HepG2 (cell line): ENCODE results near the gene MYH3. TPM values are rescaled to one million over a fixed set of nuclear protein-coding genes. Genes with fewer than 3 reads are reported as not detected.

ENCODE experiments used
- ATAC-seq: fragments of 200-7000 bp; cut with Tn5 transposase; 3 replicates; pipeline ENCODE4 v1.9.1; 2020; ENCODE audit warnings: mild to moderate bottlenecking, moderate library complexity
- BruUV-seq: library from RNA; stranded (reverse); fragments of 400-500 nt; replicated peaks from 2 replicates; lab custom pipeline; 2021; lab: Mats Ljungman, UMichigan
- CTCF ChIA-PET: fragments of 300-600 bp; formaldehyde crosslinking; extraction: SDS; loops from one replicate; lab custom pipeline; 2021; ENCODE audit warnings: low total read pairs, inconsistent platforms, low intra/inter-chr PET ratio; lab: Yijun Ruan, JAX
- POLR2A ChIA-PET: fragments of 350-600 bp; sonication (Branson Sonifier 250); formaldehyde crosslinking; loops from one replicate; lab custom pipeline; 2020; ENCODE audit warnings: antibody characterized with exemption, inconsistent platforms; lab: Yijun Ruan, JAX
- DNase-seq: peaks from one replicate; pipeline ENCODE4 v3.0.0-alpha.2; 2015; ENCODE audit warnings: low spot score
- FAIRE-seq: peaks from 3 replicates; lab custom pipeline; 2011; peaks lifted over from hg19 to GRCh38; lab: Jason Lieb, UNC
- H2AFZ ChIP-seq: one replicate; pipeline ENCODE4 v1.6.1; 2011; ENCODE audit warnings: low read length, inconsistent platforms
- H3K27ac ChIP-seq: fragments of 300-600 bp; 3 replicates; pipeline ENCODE4 v1.8.0; 2011; ENCODE audit warnings: mixed run types, mild to moderate bottlenecking, mixed read lengths, low read length, inconsistent platforms; ENCODE audit not compliant: insufficient read depth; ENCODE audit errors: extremely low read length
- H3K27me3 ChIP-seq, 2 experiments: fragments of 200-600 bp in 1 of 2; 2 replicates in 1 of 2; 3 replicates in 1 of 2; pipeline versions ENCODE4 v1.6.0 to v1.8.0; 2011; ENCODE audit warnings: low read length in 2 of 2, mild to moderate bottlenecking in 2 of 2, moderate library complexity in 2 of 2, inconsistent platforms in 1 of 2; ENCODE audit not compliant: insufficient read depth in 2 of 2, control insufficient read depth in 1 of 2
- H3K36me3 ChIP-seq, 2 experiments: fragments of 200-600 bp in 1 of 2; replicated peaks in 1 of 2; 2 replicates in 1 of 2; 3 replicates in 1 of 2; pipeline versions ENCODE4 v1.5.1 to v1.8.0; 2011; ENCODE audit warnings: low read length in 2 of 2, inconsistent platforms in 1 of 2; ENCODE audit not compliant: insufficient read depth in 2 of 2, control insufficient read depth in 1 of 2
- H3K4me1 ChIP-seq: 2 replicates; pipeline ENCODE4 v1.5.1; 2012; ENCODE audit warnings: low read length, inconsistent platforms; ENCODE audit not compliant: insufficient read depth
- H3K4me2 ChIP-seq: 2 replicates; pipeline ENCODE4 v1.6.0; 2011; ENCODE audit warnings: low read depth, low read length, inconsistent platforms
- H3K4me3 ChIP-seq, 3 experiments: fragments of 200-600 bp in 1 of 3; sonication (generic), shearing (Covaris generic) in 1 of 3; replicated peaks in 1 of 3; 2 replicates each; pipeline ENCODE4 v1.5.1; 2011 to 2016; ENCODE audit warnings: low read length in 3 of 3, inconsistent platforms in 2 of 3, low read depth in 2 of 3, mild to moderate bottlenecking in 2 of 3, control low read depth in 1 of 3, mixed read lengths in 1 of 3; ENCODE audit not compliant: insufficient read depth in 1 of 3
- H3K79me2 ChIP-seq: one replicate; pipeline ENCODE4 v1.6.1; 2011; ENCODE audit warnings: low read length, inconsistent platforms; ENCODE audit not compliant: insufficient read depth
- H3K9ac ChIP-seq: 2 replicates; pipeline ENCODE4 v1.6.0; 2011; ENCODE audit warnings: mild to moderate bottlenecking, low read depth, low read length, inconsistent platforms; ENCODE audit not compliant: insufficient read depth
- H3K9me3 ChIP-seq: 2 replicates; pipeline ENCODE4 v1.5.1; 2012; ENCODE audit warnings: mild to moderate bottlenecking, low read length
- H4K20me1 ChIP-seq: 2 replicates; pipeline ENCODE4 v1.6.0; 2011; ENCODE audit warnings: inconsistent platforms, mild to moderate bottlenecking, low read length, moderate library complexity; ENCODE audit not compliant: insufficient read depth
- ESRRA ChIP-seq: sonication (generic); formaldehyde crosslinking; IDR thresholded peaks from 2 replicates; pipeline ENCODE4 v1.5.1; 2020; ENCODE audit warnings: mild to moderate bottlenecking, low read depth, missing genetic modification reagents
- ISL2 ChIP-seq: sonication (generic); formaldehyde crosslinking; IDR thresholded peaks from 2 replicates; pipeline ENCODE4 v1.5.0; 2020; ENCODE audit warnings: missing genetic modification reagents
- JUND ChIP-seq: sonication (generic); formaldehyde crosslinking; IDR thresholded peaks from 2 replicates; pipeline ENCODE4 v1.8.0; 2022; ENCODE audit warnings: mild to moderate bottlenecking, missing genetic modification reagents
- NCOA2 ChIP-seq: sonication (generic); formaldehyde crosslinking; IDR thresholded peaks from 2 replicates; pipeline ENCODE4 v1.8.0; 2022; ENCODE audit warnings: inconsistent platforms
- NFYC ChIP-seq: IDR thresholded peaks from 2 replicates; pipeline ENCODE4 v1.6.1; 2016; ENCODE audit warnings: missing genetic modification reagents, missing compliant biosample characterization
- PREB ChIP-seq: sonication (generic); formaldehyde crosslinking; IDR thresholded peaks from 2 replicates; pipeline ENCODE4 v1.4.0; 2020; ENCODE audit warnings: missing genetic modification reagents
- PRPF4 ChIP-seq: fragments of 200-400 bp; formaldehyde crosslinking; IDR thresholded peaks from 2 replicates; pipeline ENCODE4 v1.6.1; 2016; ENCODE audit warnings: low read length, low read depth; ENCODE audit not compliant: poor library complexity, severe bottlenecking
- PTBP1 ChIP-seq: fragments of 200-400 bp; formaldehyde crosslinking; IDR thresholded peaks from 2 replicates; pipeline ENCODE4 v1.6.1; 2018; ENCODE audit warnings: low read length, low read depth; ENCODE audit not compliant: poor library complexity, severe bottlenecking
- RBM39 ChIP-seq: fragments of 200-400 bp; formaldehyde crosslinking; IDR thresholded peaks from one replicate; pipeline ENCODE4 v1.6.1; 2018; ENCODE audit warnings: antibody characterized with exemption, mild to moderate bottlenecking, low read depth, low read length; ENCODE audit not compliant: poor library complexity, severe bottlenecking
- TOE1 ChIP-seq: sonication (generic); formaldehyde crosslinking; IDR thresholded peaks from 2 replicates; pipeline ENCODE4 v1.4.0; 2020; ENCODE audit warnings: mild to moderate bottlenecking, missing genetic modification reagents
- YY1 ChIP-seq: IDR thresholded peaks from 2 replicates; pipeline ENCODE4 v1.6.1; 2011; ENCODE audit warnings: low read length, low read depth, moderate library complexity, mild to moderate bottlenecking; ENCODE audit not compliant: insufficient read depth, insufficient replicate concordance
- ZBTB44 ChIP-seq: sonication (generic); formaldehyde crosslinking; IDR thresholded peaks from 2 replicates; pipeline ENCODE4 v1.4.0; 2020; ENCODE audit warnings: missing genetic modification reagents
- ZNF576 ChIP-seq: sonication (generic); formaldehyde crosslinking; IDR thresholded peaks from 2 replicates; pipeline ENCODE4 v1.4.0; 2020; ENCODE audit warnings: mild to moderate bottlenecking, missing genetic modification reagents
- ZNF781 ChIP-seq: sonication (generic); formaldehyde crosslinking; IDR thresholded peaks from 2 replicates; pipeline ENCODE4 v1.5.1; 2020; ENCODE audit warnings: borderline replicate concordance, mild to moderate bottlenecking, missing genetic modification reagents; ENCODE audit errors: not compliant biosample characterization
- WGBS: methylation state at CpG from one replicate; pipeline ENCODE4 v1.1.6; 2017; ENCODE audit warnings: low lambda C conversion rate; 5-methylcytosine and 5-hydroxymethylcytosine counted together
- in situ Hi-C: cut with HindIII; loops from 2 replicates; pipeline ENCODE4 v1.10.0; 2017; ENCODE audit warnings: low pct_unique_long_range_greater_than_20kb; ENCODE audit not compliant: extremely low pct_ligation_motif_present
- intact Hi-C: fragments of 100-400 bp; cut with micrococcal nuclease; formaldehyde crosslinking; loops from one replicate; pipeline ENCODE4 v1.10.0; 2022; ENCODE audit not compliant: unreplicated experiment
- polyA plus RNA-seq, 8 experiments: library from polyadenylated mRNA; depleted of rRNA in 3 of 8; stranded (reverse) in 7 of 8; unstranded in 1 of 8; fragments of >200 nt; fragmentation: Illumina TruSeq in 4 of 8; extraction: Trizol in 4 of 8; gene quantifications; 2 replicates each; pipeline versions ENCODE4 v1.2.1 to v1.2.3, GENCODE V29; 2011 to 2016; ENCODE audit warnings: low read depth in 4 of 8, missing spikeins in 1 of 8, mixed read lengths in 1 of 8; ENCODE audit not compliant: insufficient read depth in 1 of 8
- total RNA-seq, 5 experiments: library from RNA; depleted of rRNA; stranded (reverse); fragments of >200 nt; fragmentation: Illumina TruSeq; extraction: Trizol; gene quantifications; 2 replicates each; pipeline ENCODE4 v1.2.3, GENCODE V29; 2016; ENCODE audit warnings: low read depth in 1 of 5

MYH3 gene
- total and polyA plus RNA-seq, 2 of the 13 experiments (the other 11 are each of a cell fraction or from before 2014, with no cell fraction given): 2.5 to 4.5 TPM

- TF ChIP-seq YY1 (no peak), NFYC (CRISPR knock-in tag) (no peak), ZBTB44 (CRISPR knock-in tag) (no peak), PTBP1 (no peak)
Observed at GRCh38 chr17:10605221-10605783, 51.8 kb downstream of the MYH3 start (continued).

GRCh38 chr17:10604521-10604920 is 52.6 kb downstream of the MYH3 start:
- Histone ChIP-seq H4K20me1 (no peaks in the 10 kb centered on the region), H3K4me2 (no peak overlapping the region), H3K9me3 (no peaks in the 10 kb centered on the region), H2AFZ (no peak overlapping the region), H3K4me3 (no peak overlapping the region), H3K36me3 (no peaks in the 10 kb centered on the region), H3K79me2 (no peaks in the 10 kb centered on the region), H3K27me3 (peaks cover 0 to 13% of the 10 kb centered on the region in 2 experiments; a peak in 1 of 5 replicates), H3K4me1 (no peaks in the 10 kb centered on the region), H3K9ac (no peak overlapping the region), H3K27ac (no peak overlapping the region)
- WGBS: 29% methylated on average over 8 of the region's 8 CpGs
- in situ Hi-C loops (no loop called here), intact Hi-C loops (no loop called here)
- DNase-seq (no peak), FAIRE-seq (no peak), ATAC-seq (no peak)
- ChIA-PET POLR2A (no interaction called here), CTCF (no interaction called here)
- no TSS peak for BruUV-seq
- TF ChIP-seq PRPF4 (no peak), ESRRA (CRISPR knock-in tag) (no peak), NCOA2 (CRISPR knock-in tag) (no peak), RBM39 (no peak), PREB (no peak), JUND (CRISPR knock-in tag) (no peak), ZNF781 (CRISPR knock-in tag) (no peak), TOE1 (CRISPR knock-in tag) (no peak), ZNF576 (no peak), ISL2 (CRISPR knock-in tag) (no peak)
